H9 (cell line): ENCODE results near the gene RPLP2. TPM values are rescaled to one million over a fixed set of nuclear protein-coding genes. Genes with fewer than 3 reads are reported as not detected.
A peak's percentile ranks its signal among the peaks of the same experiment; 100 is the strongest.

Experiments
- DNase-seq: peaks from one replicate; pipeline ENCODE4 v3.0.0-alpha.2; 2017
- H2AFZ ChIP-seq: one replicate; pipeline ENCODE4 v1.6.1; 2013; ENCODE audit warnings: mild to moderate bottlenecking, low read length, control low read depth, moderate library complexity
- H2AK5ac ChIP-seq: 2 replicates; pipeline ENCODE4 v1.6.1; 2013; ENCODE audit warnings: low read length, control low read depth, mixed read lengths; ENCODE audit not compliant: insufficient read length
- H2BK120ac ChIP-seq: one replicate; pipeline ENCODE4 v1.6.1; 2013; ENCODE audit warnings: low read depth, mild to moderate bottlenecking, low read length, control low read depth, inconsistent platforms; ENCODE audit not compliant: poor library complexity, severe bottlenecking
- H2BK12ac ChIP-seq: 2 replicates; pipeline ENCODE4 v1.6.1; 2013; ENCODE audit warnings: low read length, control low read depth, mixed read lengths, low read depth; ENCODE audit not compliant: insufficient read length
- H2BK15ac ChIP-seq: 2 replicates; pipeline ENCODE4 v1.6.1; 2013; ENCODE audit warnings: low read depth, low read length, control low read depth
- H2BK20ac ChIP-seq: one replicate; pipeline ENCODE4 v1.6.1; 2013; ENCODE audit warnings: low read depth, mild to moderate bottlenecking, low read length, control low read depth, inconsistent platforms; ENCODE audit not compliant: poor library complexity, severe bottlenecking
- H2BK5ac ChIP-seq: 2 replicates; pipeline ENCODE4 v1.6.1; 2013; ENCODE audit warnings: low read length, control low read depth, mixed read lengths; ENCODE audit not compliant: insufficient read length
- H3K14ac ChIP-seq: 2 replicates; pipeline ENCODE4 v1.6.1; 2013; ENCODE audit warnings: low read length, control low read depth; ENCODE audit not compliant: insufficient read depth
- H3K18ac ChIP-seq: 2 replicates; pipeline ENCODE4 v1.6.1; 2013; ENCODE audit warnings: low read depth, mild to moderate bottlenecking, mixed read lengths, low read length, control low read depth; ENCODE audit not compliant: insufficient read length
- H3K23ac ChIP-seq: 2 replicates; pipeline ENCODE4 v1.6.1; 2013; ENCODE audit warnings: low read length, control low read depth, mixed read lengths, low read depth; ENCODE audit not compliant: insufficient read length
- H3K23me2 ChIP-seq: 2 replicates; pipeline ENCODE4 v1.6.1; 2013; ENCODE audit warnings: low read depth, mild to moderate bottlenecking, mixed read lengths, low read length, control low read depth; ENCODE audit not compliant: insufficient read length, poor library complexity, severe bottlenecking
- H3K27ac ChIP-seq: 2 replicates; pipeline ENCODE4 v1.5.1; 2013; ENCODE audit warnings: low read length, control low read depth, mixed read lengths, low read depth; ENCODE audit not compliant: insufficient read length
- H3K27me3 ChIP-seq: 2 replicates; pipeline ENCODE4 v1.6.1; 2013; ENCODE audit warnings: low read length, control low read depth, inconsistent platforms; ENCODE audit not compliant: insufficient read depth
- H3K4ac ChIP-seq: 2 replicates; pipeline ENCODE4 v1.6.1; 2013; ENCODE audit warnings: low read depth, mild to moderate bottlenecking, control low read depth, inconsistent platforms, low read length, moderate library complexity
- H3K4me1 ChIP-seq: 2 replicates; pipeline ENCODE4 v1.6.1; 2013; ENCODE audit warnings: low read length, control low read depth, inconsistent platforms; ENCODE audit not compliant: insufficient read depth
- H3K4me2 ChIP-seq: 2 replicates; pipeline ENCODE4 v1.6.1; 2013; ENCODE audit warnings: low read length, control low read depth, mixed read lengths; ENCODE audit not compliant: insufficient read length, insufficient read depth
- H3K56ac ChIP-seq: 2 replicates; pipeline ENCODE4 v1.6.1; 2013; ENCODE audit warnings: low read depth, mild to moderate bottlenecking, mixed read lengths, low read length, control low read depth; ENCODE audit not compliant: insufficient read length
- H3K79me1 ChIP-seq: 2 replicates; pipeline ENCODE4 v1.6.1; 2013; ENCODE audit warnings: low read depth, mild to moderate bottlenecking, moderate library complexity, low read length, control low read depth, inconsistent platforms; ENCODE audit not compliant: insufficient read depth, poor library complexity, severe bottlenecking
- H3K79me2 ChIP-seq: 2 replicates; pipeline ENCODE4 v1.6.1; 2013; ENCODE audit warnings: low read length, control low read depth, inconsistent platforms; ENCODE audit not compliant: insufficient read depth
- H3K9ac ChIP-seq: 2 replicates; pipeline ENCODE4 v1.6.1; 2013; ENCODE audit warnings: low read length, control low read depth, mixed read lengths; ENCODE audit not compliant: insufficient read length; ENCODE audit errors: extremely low read depth
- H3K9me3 ChIP-seq: one replicate; pipeline ENCODE4 v1.6.1; 2013; ENCODE audit warnings: low read depth, low read length, inconsistent platforms; ENCODE audit not compliant: control insufficient read depth
- H3T11ph ChIP-seq: one replicate; pipeline ENCODE4 v1.6.1; 2013; ENCODE audit warnings: mild to moderate bottlenecking, low read length, control low read depth, inconsistent platforms
- H4K20me1 ChIP-seq: one replicate; pipeline ENCODE4 v1.6.1; 2013; ENCODE audit not compliant: control insufficient read depth, insufficient read length, insufficient read depth
- H4K5ac ChIP-seq: 2 replicates; pipeline ENCODE4 v1.6.1; 2013; ENCODE audit warnings: low read depth, mild to moderate bottlenecking, mixed read lengths, low read length, control low read depth; ENCODE audit not compliant: insufficient read length
- H4K8ac ChIP-seq: replicated peaks from 2 replicates; pipeline ENCODE4 v1.6.1; 2013; ENCODE audit warnings: low read length, control low read depth, mixed read lengths, low read depth; ENCODE audit not compliant: insufficient read length
- H4K91ac ChIP-seq: 2 replicates; pipeline ENCODE4 v1.6.1; 2013; ENCODE audit warnings: low read depth, mild to moderate bottlenecking, moderate library complexity, mixed read lengths, low read length, control low read depth; ENCODE audit not compliant: insufficient read length
- H3K27ac Mint-ChIP-seq, 3 experiments: 2 replicates in 2 of 3; 3 replicates in 1 of 3; pipeline ENCODE4 v1.8.0; 2020 to 2021; ENCODE audit warnings: mixed read lengths in 3 of 3, mild to moderate bottlenecking in 1 of 3, moderate library complexity in 1 of 3
- H3K27me3 Mint-ChIP-seq: 2 replicates; pipeline ENCODE4 v1.8.0; 2021; ENCODE audit warnings: low read depth, mild to moderate bottlenecking, moderate library complexity, mixed read lengths
- H3K36me3 Mint-ChIP-seq, 3 experiments: 2 replicates in 2 of 3; 3 replicates in 1 of 3; pipeline ENCODE4 v1.8.0; 2020 to 2021; ENCODE audit warnings: low read depth in 3 of 3, mixed read lengths in 3 of 3; ENCODE audit not compliant: insufficient read depth in 1 of 3
- H3K4me1 Mint-ChIP-seq, 2 experiments: 2 replicates each; pipeline ENCODE4 v1.8.0; 2020; ENCODE audit warnings: mixed read lengths in 2 of 2
- H3K4me3 Mint-ChIP-seq, 2 experiments: 2 replicates in 1 of 2; 3 replicates in 1 of 2; pipeline ENCODE4 v1.8.0; 2020 to 2021; ENCODE audit warnings: mild to moderate bottlenecking in 2 of 2, mixed read lengths in 2 of 2, moderate library complexity in 1 of 2
- H3K9me3 Mint-ChIP-seq, 2 experiments: 2 replicates in 1 of 2; 3 replicates in 1 of 2; pipeline ENCODE4 v1.8.0; 2020; ENCODE audit warnings: mild to moderate bottlenecking in 2 of 2, mixed read lengths in 2 of 2, moderate library complexity in 1 of 2
- WGBS: extraction: QIAGEN DNeasy Blood & Tissue Kit; methylation state at CpG from one replicate; pipeline ENCODE4 v1.1.7; 2013; ENCODE audit warnings: missing lambda C conversion rate, low lambda C conversion rate, mixed read lengths; ENCODE audit not compliant: insufficient read length; ENCODE audit errors: extremely low coverage; 5-methylcytosine and 5-hydroxymethylcytosine counted together
- total RNA-seq: library from RNA; stranded (reverse); gene quantifications from 2 replicates; pipeline ENCODE4 v1.2.1, GENCODE V29; 2021
- TF ChIP-seq, protein P1 (sequence below): fragments of 200-600 bp; sonication (generic); conservative IDR thresholded peaks from 3 replicates; pipeline ENCODE4 v1.8.0; 2021; ENCODE audit warnings: antibody characterized with exemption, mild to moderate bottlenecking

The RPLP2 gene
- total RNA-seq, 1 experiment from 2014 or later: 2,138 TPM

GRCh38 chr11:813072-813455 lies 3.3 kb downstream of the RPLP2 start:
- H3K14ac ChIP-seq: no peak overlapping the region
- H3K27me3 Mint-ChIP-seq: no peaks in the 10 kb centered on the region; the same call in 1 of the 2 replicates
- H2AK5ac ChIP-seq: no peak overlapping the region
- no peak overlapping the region for H3K27ac ChIP-seq
- H4K8ac ChIP-seq: no peak overlapping the region
- TF ChIP-seq, protein P1, sequence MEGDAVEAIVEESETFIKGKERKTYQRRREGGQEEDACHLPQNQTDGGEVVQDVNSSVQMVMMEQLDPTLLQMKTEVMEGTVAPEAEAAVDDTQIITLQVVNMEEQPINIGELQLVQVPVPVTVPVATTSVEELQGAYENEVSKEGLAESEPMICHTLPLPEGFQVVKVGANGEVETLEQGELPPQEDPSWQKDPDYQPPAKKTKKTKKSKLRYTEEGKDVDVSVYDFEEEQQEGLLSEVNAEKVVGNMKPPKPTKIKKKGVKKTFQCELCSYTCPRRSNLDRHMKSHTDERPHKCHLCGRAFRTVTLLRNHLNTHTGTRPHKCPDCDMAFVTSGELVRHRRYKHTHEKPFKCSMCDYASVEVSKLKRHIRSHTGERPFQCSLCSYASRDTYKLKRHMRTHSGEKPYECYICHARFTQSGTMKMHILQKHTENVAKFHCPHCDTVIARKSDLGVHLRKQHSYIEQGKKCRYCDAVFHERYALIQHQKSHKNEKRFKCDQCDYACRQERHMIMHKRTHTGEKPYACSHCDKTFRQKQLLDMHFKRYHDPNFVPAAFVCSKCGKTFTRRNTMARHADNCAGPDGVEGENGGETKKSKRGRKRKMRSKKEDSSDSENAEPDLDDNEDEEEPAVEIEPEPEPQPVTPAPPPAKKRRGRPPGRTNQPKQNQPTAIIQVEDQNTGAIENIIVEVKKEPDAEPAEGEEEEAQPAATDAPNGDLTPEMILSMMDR: no peak
- H3K27ac Mint-ChIP-seq: peak overlapping the region in 1 of 3 experiments; percentile 84; a peak in 1 of 7 replicates
- peaks cover 9% of the 10 kb centered on the region for H3K79me1 ChIP-seq
- no peak overlapping the region for H3K9ac ChIP-seq
- H3K4me1 ChIP-seq: no peaks in the 10 kb centered on the region
- H4K20me1 ChIP-seq: no peaks in the 10 kb centered on the region
- peaks cover 12 to 34% of the 10 kb centered on the region in 2 experiments for H3K4me1 Mint-ChIP-seq
- H2BK20ac ChIP-seq: no peak overlapping the region
- H3K9me3 Mint-ChIP-seq: no peaks in the 10 kb centered on the region
- no peak overlapping the region for H2BK120ac ChIP-seq
- H3K56ac ChIP-seq: no peak overlapping the region
- H4K91ac ChIP-seq: no peak overlapping the region
- H3T11ph ChIP-seq: no peak overlapping the region
- no peak for DNase-seq
- no peaks in the 10 kb centered on the region for H3K9me3 ChIP-seq
- no peak overlapping the region for H3K4me2 ChIP-seq
- H3K4me3 Mint-ChIP-seq: no peak overlapping the region
- H3K27me3 ChIP-seq: no peaks in the 10 kb centered on the region
- H2BK5ac ChIP-seq: no peak overlapping the region
- no CpG with 5 or more reads among the region's 6 CpGs for WGBS
- peaks cover 29 to 40% (median 30%) of the 10 kb centered on the region in 3 experiments for H3K36me3 Mint-ChIP-seq
- H3K79me2 ChIP-seq: peaks cover 10% of the 10 kb centered on the region; the same call in 1 of the 2 replicates
- no peak overlapping the region for H3K23ac ChIP-seq
- H4K5ac ChIP-seq: no peak overlapping the region
- H3K23me2 ChIP-seq: peaks cover 12% of the 10 kb centered on the region
- H2BK12ac ChIP-seq: no peak overlapping the region
- no peak overlapping the region for H3K4ac ChIP-seq
- no peak overlapping the region for H2BK15ac ChIP-seq
- no peak overlapping the region for H3K18ac ChIP-seq
- H2AFZ ChIP-seq: no peak overlapping the region
